Ovary (tissue), 3 donors: ENCODE data around the gene WHRN.

ENCODE experiments used
- EP300 ChIP-seq: sonication (generic); formaldehyde crosslinking; IDR thresholded peaks from one replicate; pipeline ENCODE4 v1.6.1; 2017; ENCODE audit warnings: antibody characterized with exemption
- POLR2A ChIP-seq: fragments of 450-650 bp; IDR thresholded peaks from one replicate; pipeline ENCODE4 v1.6.1; 2017; ENCODE audit warnings: antibody characterized with exemption, mild to moderate bottlenecking, moderate library complexity
- TF ChIP-seq, protein P1 (sequence below), 3 donors: fragments of 450-650 bp in 2 of 3; fragments of 200-600 bp in 1 of 3; IDR thresholded peaks; one replicate each; pipeline versions ENCODE4 v1.5.1 to v1.8.0; 2016 to 2022; ENCODE audit warnings: antibody characterized with exemption in 3 of 3, mild to moderate bottlenecking in 1 of 3
- donor health status: DM: no; HTN: no; CAD: no.

DNA sequence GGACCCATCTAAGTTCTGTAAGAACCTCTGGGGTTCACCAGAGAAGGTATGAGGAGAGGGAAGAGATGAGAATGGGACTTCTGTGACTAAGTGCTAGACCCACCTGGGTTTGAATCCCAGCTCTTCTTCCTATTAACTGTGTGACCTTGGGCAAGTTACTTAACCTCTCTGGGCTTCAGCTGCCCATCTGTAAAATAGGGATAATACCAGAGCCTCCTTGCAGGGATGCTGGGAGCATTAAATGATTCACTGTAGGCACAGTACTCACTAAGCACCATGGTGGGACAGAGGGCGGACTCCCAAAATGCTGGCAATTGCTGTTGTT is 53.6 kb downstream of the WHRN start:
- TF ChIP-seq, protein P1, sequence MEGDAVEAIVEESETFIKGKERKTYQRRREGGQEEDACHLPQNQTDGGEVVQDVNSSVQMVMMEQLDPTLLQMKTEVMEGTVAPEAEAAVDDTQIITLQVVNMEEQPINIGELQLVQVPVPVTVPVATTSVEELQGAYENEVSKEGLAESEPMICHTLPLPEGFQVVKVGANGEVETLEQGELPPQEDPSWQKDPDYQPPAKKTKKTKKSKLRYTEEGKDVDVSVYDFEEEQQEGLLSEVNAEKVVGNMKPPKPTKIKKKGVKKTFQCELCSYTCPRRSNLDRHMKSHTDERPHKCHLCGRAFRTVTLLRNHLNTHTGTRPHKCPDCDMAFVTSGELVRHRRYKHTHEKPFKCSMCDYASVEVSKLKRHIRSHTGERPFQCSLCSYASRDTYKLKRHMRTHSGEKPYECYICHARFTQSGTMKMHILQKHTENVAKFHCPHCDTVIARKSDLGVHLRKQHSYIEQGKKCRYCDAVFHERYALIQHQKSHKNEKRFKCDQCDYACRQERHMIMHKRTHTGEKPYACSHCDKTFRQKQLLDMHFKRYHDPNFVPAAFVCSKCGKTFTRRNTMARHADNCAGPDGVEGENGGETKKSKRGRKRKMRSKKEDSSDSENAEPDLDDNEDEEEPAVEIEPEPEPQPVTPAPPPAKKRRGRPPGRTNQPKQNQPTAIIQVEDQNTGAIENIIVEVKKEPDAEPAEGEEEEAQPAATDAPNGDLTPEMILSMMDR (IDR thresholded peaks at IDR 0.05), result no peak
- TF ChIP-seq EP300 (no peak), POLR2A (no peak)
